Dedifferentiated amniotic fluid mesenchymal stem cell (primary cell): ENCODE data around the gene ATAD2B.
"Not testable (repeated sequence)": the region's sequence is repeated elsewhere in the genome, so short reads cannot be mapped to it uniquely, and the experiment has no call there.

Source experiments
- DNase-seq: peaks from one replicate; pipeline ENCODE4 v3.0.0-alpha.2; 2016; ENCODE audit errors: extremely low spot score

Gene ATAD2B

DNA sequence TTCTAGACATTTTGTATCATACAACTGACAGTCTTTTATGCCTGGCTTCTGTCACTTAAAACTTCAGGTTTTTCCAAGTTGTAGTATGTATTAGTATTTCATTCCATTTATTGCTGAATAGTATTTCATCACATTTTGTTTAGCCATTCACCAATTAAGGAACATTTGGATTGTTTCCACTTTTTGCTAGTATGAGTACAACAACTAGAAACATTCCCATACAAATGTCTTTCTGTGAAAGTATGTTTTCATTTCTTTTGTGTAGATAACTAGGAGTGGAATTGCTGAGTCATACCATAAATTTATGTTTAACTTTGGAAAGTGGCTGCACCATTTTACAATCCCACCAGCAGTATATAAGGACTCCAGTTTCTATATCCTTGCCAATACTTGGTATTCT lies 135.9 kb downstream of the ATAD2B start:
- peak; percentile 74 for DNase-seq

DNA sequence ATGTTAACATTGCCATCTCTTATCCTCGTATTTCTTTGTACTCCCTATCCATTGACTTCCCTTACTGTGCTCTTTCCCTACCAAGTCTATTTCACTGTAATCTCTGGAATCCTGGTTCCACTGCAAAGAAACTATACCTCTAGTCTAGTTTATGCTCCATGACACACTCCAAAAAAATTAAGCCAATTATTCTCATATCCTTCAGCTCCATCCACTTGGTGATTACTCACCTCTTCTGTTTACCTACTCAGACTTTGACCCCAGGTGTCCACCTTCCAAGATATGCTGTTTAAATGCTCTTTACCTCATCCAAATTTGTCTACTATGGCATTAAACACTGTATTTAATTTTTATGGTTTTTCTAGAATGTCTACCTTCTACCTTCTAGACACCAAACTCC lies 137.9 kb downstream of the ATAD2B start:
- no peak for DNase-seq

DNA sequence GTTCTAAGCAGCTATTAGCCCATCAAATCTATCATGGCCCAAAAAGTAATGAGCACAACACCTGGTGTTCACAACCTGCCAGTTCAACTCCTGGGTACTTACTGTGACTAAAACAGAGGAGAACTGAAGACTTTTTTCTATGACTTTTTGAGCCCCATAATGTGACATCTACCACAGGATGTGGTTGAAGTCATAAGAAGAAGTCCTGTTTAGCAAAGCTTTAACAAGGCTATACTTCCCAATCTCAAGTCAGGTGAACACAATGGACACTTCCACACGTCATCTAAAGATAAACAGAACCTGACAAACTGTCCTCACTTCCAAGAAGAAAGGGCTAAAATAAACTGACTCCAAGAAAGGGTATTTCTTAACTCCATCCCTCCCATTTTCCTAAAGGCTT lies 138.8 kb downstream of the ATAD2B start:
- DNase-seq, result no peak

DNA sequence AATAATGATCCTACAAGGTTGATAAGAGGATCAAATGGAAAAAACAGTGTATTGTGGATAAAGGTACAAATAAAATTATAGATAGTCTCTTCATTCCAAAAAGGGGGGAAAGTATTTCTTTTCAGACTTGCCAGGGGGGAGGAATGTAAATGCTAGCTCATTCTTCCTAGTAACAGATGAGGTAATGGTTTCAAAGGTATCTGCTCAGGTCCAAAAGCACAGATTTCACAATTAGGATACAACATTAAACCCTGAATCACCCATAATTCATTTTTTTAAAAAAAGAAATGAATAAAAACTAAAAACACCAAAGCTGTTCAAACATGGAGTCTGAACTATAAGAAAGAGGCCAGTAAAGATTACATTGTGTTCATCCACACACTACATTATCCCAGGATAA lies 142.0 kb downstream of the ATAD2B start:
- DNase-seq, result no peak

DNA sequence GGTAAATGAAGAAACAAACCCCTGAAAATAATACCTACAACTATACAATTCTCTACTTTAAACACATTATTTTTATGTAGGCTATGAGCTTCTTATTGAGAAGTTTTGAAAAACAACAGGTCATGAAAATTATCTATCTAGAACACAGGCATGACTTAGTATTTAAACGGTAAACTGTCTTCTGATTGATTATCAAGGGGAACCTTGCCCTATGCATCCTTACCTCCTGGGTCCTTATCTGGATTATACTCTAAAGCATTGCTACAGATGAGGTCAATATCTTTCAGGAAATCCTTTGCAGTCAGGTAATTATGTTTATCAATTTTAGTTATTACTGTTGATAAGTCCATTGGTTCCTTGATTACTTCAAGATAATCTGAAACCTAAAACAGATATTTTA lies 144.3 kb downstream of the ATAD2B start:
- DNase-seq, result no peak

DNA sequence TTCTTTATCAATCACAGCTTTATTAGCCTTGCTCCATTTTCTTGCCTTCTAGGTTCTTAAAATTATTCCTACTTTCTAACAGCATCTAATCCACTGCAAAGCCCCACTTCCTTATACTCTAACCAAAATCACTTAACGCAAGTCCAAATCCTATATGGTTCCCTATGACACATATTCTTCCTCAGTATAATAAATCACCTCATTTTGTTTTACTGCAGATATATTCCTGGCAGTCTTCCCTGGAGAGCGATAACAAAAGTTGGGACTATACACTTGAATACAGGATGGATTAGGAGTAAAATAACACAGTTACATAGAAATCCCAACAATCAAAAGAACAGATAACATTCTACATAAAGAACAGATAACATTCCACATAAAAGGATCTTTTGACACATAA lies 144.8 kb downstream of the ATAD2B start:
- DNase-seq, result no peak

DNA sequence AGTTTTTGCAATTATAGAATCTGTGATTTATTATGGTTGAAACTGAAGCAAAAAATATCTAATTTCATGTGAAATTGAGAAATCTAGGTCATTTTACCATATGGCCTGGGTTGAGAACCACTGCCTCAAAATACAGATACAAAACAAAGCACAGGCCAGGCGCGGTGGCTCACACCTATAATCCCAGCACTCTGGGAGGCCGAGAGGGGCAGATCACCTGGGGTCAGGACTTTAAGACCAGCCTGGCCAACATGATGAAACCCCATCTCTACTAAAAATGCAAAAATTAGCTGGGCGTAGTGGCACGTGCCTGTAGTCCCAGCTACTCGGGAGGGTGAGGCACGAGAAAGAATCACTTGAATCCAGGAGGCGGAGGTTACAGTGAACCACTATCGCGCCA lies 146.5 kb downstream of the ATAD2B start:
- not testable (repeated sequence) for DNase-seq

DNA sequence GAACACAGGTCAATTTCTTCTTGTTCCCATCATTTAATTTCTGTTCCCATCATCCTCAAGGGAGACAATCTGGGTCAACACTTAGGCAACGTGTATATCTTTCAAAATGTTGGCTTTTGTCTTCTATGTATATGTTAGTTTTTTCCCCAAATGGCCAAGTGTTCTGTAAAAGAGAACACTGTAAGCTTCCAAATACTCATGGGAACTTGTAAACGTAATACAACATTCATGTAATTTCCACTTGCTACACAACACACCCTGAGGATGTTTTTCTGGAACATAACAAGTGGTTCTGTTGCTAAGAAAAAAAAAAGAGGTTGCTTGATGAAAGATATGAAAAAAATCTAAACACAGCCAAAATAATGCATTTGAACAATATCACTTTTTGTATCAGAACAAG lies 149.1 kb downstream of the ATAD2B start:
- DNase-seq, result no peak

DNA sequence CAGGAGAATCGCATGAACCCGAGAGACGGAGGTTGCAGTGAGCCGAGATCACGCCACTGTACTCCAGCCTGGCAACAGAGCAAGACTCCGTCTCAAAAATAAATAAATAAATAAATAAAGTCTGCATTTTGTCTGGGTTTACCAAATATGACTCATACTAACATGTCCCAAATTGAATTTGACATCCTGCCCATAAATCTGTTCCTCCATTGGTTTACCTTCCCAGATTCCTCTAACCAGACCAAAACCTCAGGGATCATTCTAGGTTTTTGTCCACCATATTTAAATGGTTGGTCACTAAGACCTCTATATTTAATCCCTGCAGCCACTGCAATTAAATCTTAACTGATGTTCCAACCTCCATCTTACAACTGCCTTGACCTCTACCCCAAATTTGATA lies 150.9 kb downstream of the ATAD2B start:
- no peak for DNase-seq

DNA sequence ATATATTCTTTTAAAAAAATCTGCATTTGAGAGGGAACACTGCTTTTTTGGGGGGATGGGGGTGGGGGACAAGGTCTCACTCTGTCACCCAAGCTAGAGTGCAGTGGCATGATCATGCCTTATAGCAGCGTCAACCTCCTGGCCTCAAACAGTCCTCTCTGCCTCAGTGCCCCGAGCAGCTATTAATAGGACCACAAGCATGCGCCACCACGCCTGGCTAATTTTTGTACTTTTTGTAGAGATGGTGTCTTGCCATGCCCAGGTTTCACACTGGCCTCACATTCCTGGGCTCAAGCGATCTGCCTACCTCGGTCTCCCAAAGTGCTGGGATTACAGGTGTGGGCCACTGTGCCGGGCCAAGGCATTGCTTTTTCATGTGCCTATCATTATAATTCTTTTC lies 154.2 kb downstream of the ATAD2B start:
- no peak for DNase-seq

DNA sequence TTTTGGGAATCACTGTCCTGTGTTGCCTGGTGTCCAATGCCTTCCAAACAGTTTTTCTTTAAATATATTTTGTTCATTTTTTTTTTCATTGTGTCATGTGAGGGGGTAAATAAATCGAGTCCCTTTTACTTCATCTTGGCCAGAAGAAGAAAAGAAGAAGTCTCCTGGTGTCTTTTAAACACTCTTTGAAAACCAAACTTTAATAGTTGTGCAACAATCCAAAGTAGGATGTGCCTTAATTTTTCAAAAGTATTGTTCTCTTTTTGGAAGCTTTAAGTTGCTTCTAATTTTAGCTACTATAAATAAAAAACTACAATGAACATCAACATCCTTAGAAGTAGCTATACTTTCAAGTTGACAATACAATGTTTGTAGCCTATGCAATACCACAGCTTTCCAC lies 154.9 kb downstream of the ATAD2B start:
- DNase-seq, result no peak

DNA sequence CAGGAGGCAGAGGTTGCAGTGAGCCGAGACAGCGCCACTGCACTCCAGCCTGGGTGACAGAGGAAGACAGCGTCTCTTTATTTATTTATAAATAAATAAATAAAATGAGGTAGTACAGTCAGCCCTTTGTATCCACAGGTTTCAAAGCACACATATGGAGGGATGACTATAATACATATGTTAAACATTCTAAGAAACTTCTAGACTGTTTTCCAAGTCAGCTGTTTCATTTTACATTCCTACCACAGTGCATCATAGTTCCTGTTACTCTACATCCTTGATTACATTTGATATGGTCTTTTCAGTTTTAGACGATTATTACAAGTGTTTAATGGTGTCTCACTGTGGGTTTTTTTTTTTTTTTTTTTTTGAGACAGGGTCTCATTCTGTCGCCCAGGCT lies 157.6 kb downstream of the ATAD2B start:
- DNase-seq, result no peak

DNA sequence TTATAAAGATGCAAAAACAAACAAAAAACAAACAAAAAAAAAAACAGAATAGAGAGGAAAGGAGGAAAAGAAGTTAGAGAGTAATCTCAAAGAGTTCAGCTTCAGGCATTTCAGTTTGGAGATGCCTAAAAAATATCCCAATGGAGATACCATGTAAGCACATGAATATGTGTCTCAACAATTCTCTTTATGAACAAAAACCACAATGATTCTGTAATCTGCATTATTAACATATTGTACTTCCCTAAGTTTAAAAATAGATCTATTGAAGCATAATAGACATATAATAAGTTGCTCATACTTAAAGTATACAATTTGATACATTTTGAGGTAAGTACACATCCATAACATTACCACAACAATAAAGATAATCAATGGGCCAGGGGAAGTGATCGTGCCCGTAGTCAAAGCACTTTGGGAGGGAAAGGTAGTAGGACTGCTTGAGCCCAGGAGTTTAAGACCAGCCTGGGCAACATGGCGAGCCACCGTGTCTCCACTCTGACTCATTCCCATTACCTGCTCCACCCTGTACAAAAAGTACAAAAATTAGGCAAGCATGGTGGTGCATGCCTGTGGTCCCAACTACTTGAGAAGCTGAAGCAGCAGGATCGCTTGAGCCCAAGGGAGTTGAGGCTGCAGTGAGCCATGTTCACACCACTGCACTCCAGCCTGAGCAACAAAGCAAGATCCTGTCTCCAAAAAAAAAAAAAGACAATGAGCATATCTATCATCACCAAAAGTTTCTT lies 158.9 kb downstream of the ATAD2B start:
- DNase-seq, result no peak

DNA sequence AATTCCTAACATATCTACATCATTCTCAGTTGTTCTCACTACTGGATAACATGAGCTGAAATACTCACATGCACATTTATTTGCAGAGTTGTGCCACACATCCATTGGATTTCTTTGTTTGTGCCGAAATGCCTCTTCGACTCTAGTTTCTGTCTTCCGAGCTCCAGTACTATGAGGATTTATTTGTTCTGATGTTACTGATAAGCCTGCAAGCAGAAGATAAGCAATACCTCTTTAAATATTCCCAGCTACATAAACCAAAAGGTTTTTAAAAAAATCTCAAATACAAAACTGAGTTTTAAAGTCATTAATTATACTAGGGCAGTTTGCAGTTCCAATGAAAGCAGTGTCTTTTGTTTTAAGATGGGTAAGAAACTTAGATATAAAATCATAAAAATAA lies 164.8 kb downstream of the ATAD2B start:
- no peak for DNase-seq

DNA sequence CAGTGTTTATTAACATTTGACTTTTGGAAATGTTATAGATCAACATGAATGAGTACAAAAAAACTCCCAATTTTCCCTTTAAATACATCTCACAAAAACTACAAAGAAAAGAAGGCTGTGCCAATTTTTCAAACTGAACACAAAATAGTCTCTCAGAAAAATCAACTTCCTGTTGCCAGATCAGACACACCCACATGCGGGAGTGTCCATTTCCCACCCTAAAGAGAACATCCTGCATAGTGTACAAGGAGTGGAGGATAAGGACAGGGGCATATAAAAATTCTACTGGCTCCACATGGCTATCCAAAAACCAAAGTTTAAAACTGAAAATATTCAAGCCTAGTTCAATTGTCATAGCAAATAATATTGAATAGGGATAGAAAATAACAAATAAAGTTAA lies 165.3 kb downstream of the ATAD2B start:
- no peak for DNase-seq

DNA sequence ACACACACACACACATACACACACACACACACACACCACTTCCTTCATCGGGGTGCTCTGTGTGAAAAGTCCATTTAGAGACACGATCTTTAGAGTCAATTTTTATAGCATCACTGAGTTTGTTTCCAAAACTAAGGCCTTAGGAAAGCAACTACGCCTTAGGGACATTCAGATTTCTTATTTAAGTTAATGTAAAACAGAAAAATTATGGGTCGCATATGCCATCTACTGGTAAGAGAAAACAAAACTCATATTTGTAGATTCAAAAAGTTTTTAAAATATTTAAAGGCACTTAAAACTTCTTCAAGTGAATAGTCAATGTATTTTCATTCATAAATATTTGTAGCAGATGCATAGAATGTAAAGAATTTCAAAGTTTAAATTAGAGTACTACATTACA lies 166.2 kb downstream of the ATAD2B start:
- DNase-seq, result peak; percentile 86

DNA sequence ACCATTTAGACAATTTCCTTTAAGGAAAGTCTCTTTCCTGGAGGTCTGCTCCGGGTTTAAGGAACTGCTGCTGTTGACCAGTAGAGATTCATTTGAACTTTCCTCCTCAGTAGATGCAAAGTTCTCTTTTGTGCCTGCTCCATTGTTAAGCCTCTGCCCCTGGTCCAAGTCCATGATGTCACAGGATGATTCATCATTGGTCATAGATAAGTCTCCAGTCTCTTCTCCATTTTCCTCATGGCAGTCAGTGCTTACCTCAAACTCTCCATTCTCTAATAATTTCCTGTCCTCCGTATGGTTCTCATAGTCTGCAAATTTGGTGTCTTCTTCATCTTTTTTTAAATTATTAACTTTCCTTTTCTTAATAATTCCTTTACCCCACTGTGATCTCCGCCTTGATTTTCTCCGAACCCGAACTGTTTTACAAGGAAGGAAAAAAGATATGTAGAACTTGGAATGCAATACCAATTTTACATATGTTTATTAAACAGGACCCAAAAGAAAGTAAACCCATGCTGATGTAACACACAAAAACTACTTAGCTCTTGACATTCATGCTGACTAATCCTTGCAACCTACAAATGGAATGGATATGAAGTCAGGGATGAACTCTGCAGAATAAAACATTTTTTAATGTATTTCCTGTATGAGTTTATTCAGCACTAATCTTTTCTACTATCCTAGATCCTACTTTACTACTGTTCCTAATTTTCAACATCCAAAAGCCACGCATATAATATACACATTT lies 169.1 kb downstream of the ATAD2B start:
- peak; percentile 84 for DNase-seq

DNA sequence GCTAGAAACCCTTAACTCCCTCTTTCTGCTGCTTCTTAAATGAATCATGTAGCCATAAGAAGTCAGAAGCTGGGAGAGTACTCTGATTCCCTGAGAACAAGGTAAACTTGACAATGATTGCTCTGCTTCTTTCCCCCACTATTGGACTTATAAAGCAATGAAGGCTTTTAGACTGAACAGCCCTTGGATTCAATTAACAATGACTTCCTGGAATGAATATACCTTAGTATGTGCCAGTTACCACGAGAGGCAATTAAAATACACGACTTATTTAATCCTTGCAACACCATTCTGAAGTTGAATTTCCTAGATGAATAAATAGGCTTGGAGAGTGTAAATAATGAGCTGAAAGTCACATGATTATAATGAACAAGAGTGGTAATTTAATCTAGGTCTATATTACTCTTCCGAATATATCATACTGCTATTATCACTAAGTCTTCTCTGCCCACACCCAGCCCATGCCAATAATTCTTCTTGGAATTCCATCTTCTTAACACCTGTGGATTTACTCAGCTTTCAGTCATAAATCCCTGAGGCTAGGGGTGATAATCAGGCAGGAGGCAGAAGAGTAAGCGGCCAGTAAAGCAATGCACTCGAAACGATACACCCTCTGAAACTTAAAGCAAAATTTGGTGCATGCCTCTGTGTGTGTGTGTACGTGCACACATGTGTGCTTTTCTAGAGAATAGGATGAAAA lies 170.2 kb downstream of the ATAD2B start:
- no peak for DNase-seq

DNA sequence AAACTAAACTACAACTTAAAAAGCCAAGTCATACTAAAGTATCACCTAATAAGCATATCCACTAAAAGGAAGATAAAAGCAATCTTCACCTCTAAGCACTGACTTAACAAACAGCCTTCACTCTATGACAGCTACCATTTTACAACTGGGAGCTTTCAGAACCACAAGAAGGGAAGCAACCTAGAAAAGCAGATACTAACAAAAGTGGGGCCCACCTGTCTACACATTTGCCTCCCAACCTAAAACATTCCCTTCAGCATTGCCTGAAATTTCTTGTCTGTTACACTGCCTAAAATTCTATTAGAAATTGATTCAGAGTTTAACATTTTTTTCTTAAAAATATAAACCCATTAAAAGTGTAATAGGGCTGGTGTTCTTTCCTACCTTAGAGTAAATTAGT lies 172.0 kb downstream of the ATAD2B start:
- DNase-seq, result no peak

DNA sequence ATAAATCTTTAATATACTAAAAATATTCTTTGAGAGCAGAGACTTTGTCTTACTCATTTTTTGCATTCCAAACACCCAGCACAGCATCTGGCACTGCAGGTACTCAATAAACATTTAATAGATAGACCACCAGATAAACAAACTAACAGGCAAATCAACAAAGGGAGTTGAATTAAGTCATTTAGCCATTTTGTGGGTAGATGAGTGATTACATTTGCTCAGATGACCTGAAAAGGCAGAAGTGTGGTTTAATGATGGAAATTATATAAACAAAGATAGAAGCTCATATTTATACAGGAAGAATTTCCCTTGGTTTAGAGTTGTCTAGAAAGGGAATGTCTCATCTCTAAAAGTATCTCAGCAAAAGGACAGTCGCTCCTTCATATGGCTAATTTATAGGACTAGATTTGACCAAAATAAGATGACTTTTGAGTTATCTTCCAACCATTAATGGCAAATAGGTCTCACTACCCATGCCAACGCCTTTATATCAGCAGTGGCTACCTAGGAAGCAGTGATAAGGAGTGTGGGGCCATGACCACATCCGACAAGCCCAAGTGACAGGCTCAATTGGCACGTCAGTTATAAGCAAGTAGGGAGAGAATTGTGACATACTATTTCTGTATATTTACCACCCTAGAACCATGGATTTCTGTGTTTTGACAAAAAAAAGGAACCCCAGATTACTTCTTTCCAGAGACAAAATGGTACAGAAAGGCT lies 173.5 kb downstream of the ATAD2B start:
- DNase-seq, result no peak

DNA sequence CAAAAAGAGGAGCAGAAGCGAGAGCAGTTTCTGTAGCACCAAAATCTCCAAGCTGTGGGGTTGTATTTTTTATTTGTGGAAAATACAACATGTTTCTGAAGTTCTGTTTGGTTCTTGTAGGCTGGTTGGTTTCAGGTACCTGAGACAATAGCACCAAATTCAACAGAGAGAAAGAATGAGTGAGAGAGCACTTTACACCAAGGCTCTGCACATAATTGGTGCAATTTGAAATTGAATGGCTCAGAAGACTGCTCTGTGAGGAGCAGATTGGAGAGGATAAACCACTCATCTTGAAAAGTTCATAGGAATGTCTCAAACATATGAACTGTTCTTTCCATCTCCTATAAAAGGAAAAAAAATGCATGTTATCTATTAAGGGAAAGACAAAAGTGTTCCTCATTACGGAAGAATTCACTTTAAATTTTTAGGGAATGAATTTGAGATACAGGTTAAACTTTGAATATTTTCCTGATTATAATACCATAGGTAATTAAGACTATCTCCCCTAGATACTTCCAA lies 175.1 kb downstream of the ATAD2B start:
- no peak for DNase-seq
